K562 (cell line): Measurements from ENCODE around the gene ERC2. TPM values are rescaled to one million over a fixed set of nuclear protein-coding genes. Genes with fewer than 3 reads are reported as not detected.

Experiments
- ATAC-seq: fragments of 200-7000 bp; cut with Tn5 transposase; 3 replicates; pipeline ENCODE4 v1.9.1; 2020; ENCODE audit warnings: moderate library complexity
- BruUV-seq: library from RNA; stranded (reverse); fragments of 400-500 nt; replicated peaks from 2 replicates; lab custom pipeline; 2021; lab: Mats Ljungman, UMichigan
- CTCF ChIA-PET: fragments of 300-600 bp; formaldehyde crosslinking; extraction: SDS; loops from one replicate; lab custom pipeline; 2021; ENCODE audit warnings: low intra/inter-chr PET ratio; lab: Yijun Ruan, JAX
- POLR2A ChIA-PET: fragments of 300-600, 350-650 bp; sonication (Branson Sonifier 250); formaldehyde crosslinking; extraction: SDS; loops from one replicate; lab custom pipeline; 2021; ENCODE audit warnings: antibody characterized with exemption, inconsistent platforms; lab: Yijun Ruan, JAX
- DNase-seq, 4 experiments: peaks; one replicate each; pipeline versions ENCODE4 v3.0.0 to v3.0.0-alpha.2; 2011 to 2018; ENCODE audit warnings: low spot score in 3 of 4, mixed read lengths in 3 of 4; ENCODE audit errors: extremely low read depth in 1 of 4
- FAIRE-seq: peaks from 2 replicates; lab custom pipeline; 2011; peaks lifted over from hg19 to GRCh38; lab: Jason Lieb, UNC
- H2AFZ ChIP-seq: 2 replicates; pipeline ENCODE4 v1.6.0; 2011; ENCODE audit warnings: low read depth, low read length, control low read depth, inconsistent platforms
- H3K27ac ChIP-seq: fragments of 200-600 bp; 3 replicates; pipeline ENCODE4 v1.8.0; 2011; ENCODE audit warnings: low read depth, mild to moderate bottlenecking, control low read depth, inconsistent platforms, low read length, moderate library complexity, mixed read lengths; ENCODE audit errors: extremely low read depth
- H3K27me3 ChIP-seq, 2 experiments: fragments of 300-600 bp in 1 of 2; 2 replicates in 1 of 2; 3 replicates in 1 of 2; pipeline versions ENCODE4 v1.6.0 to v1.8.0; 2011; ENCODE audit warnings: inconsistent platforms in 2 of 2, low read length in 2 of 2, mild to moderate bottlenecking in 1 of 2, mixed read lengths in 1 of 2, moderate library complexity in 1 of 2; ENCODE audit not compliant: control insufficient read depth in 2 of 2, insufficient read depth in 2 of 2
- H3K36me3 ChIP-seq: fragments of 300-600 bp; 3 replicates; pipeline ENCODE4 v1.8.0; 2011; ENCODE audit warnings: mild to moderate bottlenecking, low read length, inconsistent platforms; ENCODE audit not compliant: control insufficient read depth, insufficient read depth
- H3K4me1 ChIP-seq, 2 experiments: fragments of 200-600 bp in 1 of 2; replicated peaks in 1 of 2; 2 replicates in 1 of 2; 3 replicates in 1 of 2; pipeline versions ENCODE4 v1.5.1 to v1.8.0; 2011; ENCODE audit warnings: inconsistent platforms in 2 of 2, low read length in 2 of 2, mild to moderate bottlenecking in 1 of 2, mixed read lengths in 1 of 2, moderate library complexity in 1 of 2; ENCODE audit not compliant: control insufficient read depth in 2 of 2, insufficient read depth in 2 of 2
- H3K4me2 ChIP-seq: 2 replicates; pipeline ENCODE4 v1.6.1; 2011; ENCODE audit warnings: low read length, control low read depth, inconsistent platforms, mixed read lengths; ENCODE audit not compliant: insufficient read depth
- H3K4me3 ChIP-seq: fragments of 200-600 bp; sonication (generic), shearing (Covaris generic); 2 replicates; pipeline ENCODE4 v1.5.1; 2016; ENCODE audit warnings: control low read depth, inconsistent platforms
- H3K79me2 ChIP-seq: fragments of 200-600 bp; 3 replicates; pipeline ENCODE4 v1.8.0; 2011; ENCODE audit warnings: low read length, inconsistent platforms; ENCODE audit not compliant: control insufficient read depth, insufficient read depth
- H3K9ac ChIP-seq, 2 experiments: 2 replicates each; pipeline versions ENCODE4 v1.6.0 to v1.6.1; 2011; ENCODE audit warnings: low read depth in 2 of 2, low read length in 2 of 2, control low read depth in 1 of 2, inconsistent platforms in 1 of 2, mild to moderate bottlenecking in 1 of 2, mixed read lengths in 1 of 2; ENCODE audit not compliant: insufficient read depth in 1 of 2
- H3K9me1 ChIP-seq: one replicate; pipeline ENCODE4 v1.6.0; 2011; ENCODE audit warnings: inconsistent platforms, mild to moderate bottlenecking, low read length, moderate library complexity; ENCODE audit not compliant: control insufficient read depth, insufficient read depth
- H3K9me3 ChIP-seq: replicated peaks from 2 replicates; pipeline ENCODE4 v1.5.1; 2011; ENCODE audit warnings: low read depth, low read length, inconsistent platforms; ENCODE audit not compliant: control insufficient read depth, insufficient read depth
- H4K20me1 ChIP-seq: replicated peaks from 2 replicates; pipeline ENCODE4 v1.6.1; 2011; ENCODE audit warnings: low read length, inconsistent platforms, mixed read lengths; ENCODE audit not compliant: control insufficient read depth, insufficient read depth
- CREB1 ChIP-seq, 2 experiments: sonication (generic) in 1 of 2; formaldehyde crosslinking in 1 of 2; IDR thresholded peaks; 2 replicates each; pipeline versions ENCODE4 v1.6.1 to v1.8.0; 2012 to 2022; ENCODE audit warnings: inconsistent platforms in 1 of 2, mild to moderate bottlenecking in 1 of 2, missing genetic modification reagents in 1 of 2, moderate library complexity in 1 of 2
- DDX20 ChIP-seq: fragments of 450-650 bp; IDR thresholded peaks from 2 replicates; pipeline ENCODE4 v1.6.1; 2016; ENCODE audit warnings: missing genetic modification characterization, low read depth, mild to moderate bottlenecking, missing compliant biosample characterization, moderate library complexity
- DIDO1 ChIP-seq: fragments of 450-650 bp; IDR thresholded peaks from 2 replicates; pipeline ENCODE4 v1.6.1; 2016; ENCODE audit warnings: low read depth, missing biosample characterization, missing genetic modification characterization
- E2F8 ChIP-seq: fragments of 450-650 bp; IDR thresholded peaks from 2 replicates; pipeline ENCODE4 v1.7.1; 2018; ENCODE audit warnings: mild to moderate bottlenecking, low read depth; ENCODE audit not compliant: partially characterized antibody
- FOXA1 ChIP-seq: fragments of 450-650 bp; IDR thresholded peaks from 2 replicates; pipeline ENCODE4 v1.6.1; 2016; ENCODE audit warnings: mild to moderate bottlenecking, borderline replicate concordance
- MCM7 ChIP-seq, 2 experiments: fragments of 450-650 bp; IDR thresholded peaks; 2 replicates each; pipeline ENCODE4 v1.6.1; 2016 to 2018
- MXD1 ChIP-seq: fragments of 250-450 bp; sonication (Bioruptor Pico); IDR thresholded peaks from 2 replicates; pipeline ENCODE4 v1.8.0; 2021; ENCODE audit warnings: borderline replicate concordance, mild to moderate bottlenecking, moderate library complexity; ENCODE audit not compliant: poor library complexity, severe bottlenecking
- NFE2 ChIP-seq: IDR thresholded peaks from 2 replicates; pipeline ENCODE4 v1.6.1; 2014; ENCODE audit warnings: antibody characterized with exemption, low read depth
- STAT5A ChIP-seq: IDR thresholded peaks from 2 replicates; pipeline ENCODE4 v1.6.1; 2012; ENCODE audit warnings: low read length, inconsistent platforms, borderline replicate concordance
- TBL1XR1 ChIP-seq, 2 experiments: IDR thresholded peaks; 2 replicates each; pipeline ENCODE4 v1.6.1; 2012; ENCODE audit warnings: improper control_type of control experiment in 2 of 2, low read length in 2 of 2, mild to moderate bottlenecking in 1 of 2
- WHSC1 ChIP-seq: IDR thresholded peaks from one replicate; pipeline ENCODE4 v1.6.1; 2012; ENCODE audit warnings: low read length, control low read depth, inconsistent platforms
- YY1 ChIP-seq, 3 experiments: IDR thresholded peaks; 2 replicates each; pipeline ENCODE4 v1.6.1; 2011; ENCODE audit warnings: low read length in 2 of 3, mild to moderate bottlenecking in 2 of 3, moderate library complexity in 2 of 3, borderline replicate concordance in 1 of 3, control low read depth in 1 of 3, low read depth in 1 of 3; ENCODE audit not compliant: insufficient read depth in 3 of 3, insufficient replicate concordance in 2 of 3, control insufficient read depth in 1 of 3, insufficient read length in 1 of 3; ENCODE audit errors: extremely low read depth in 1 of 3
- ZNF282 ChIP-seq: sonication (generic); formaldehyde crosslinking; IDR thresholded peaks from 2 replicates; pipeline ENCODE4 v1.8.1; 2023; ENCODE audit warnings: missing genetic modification reagents
- ZNF589 ChIP-seq: fragments of 200-800 bp; sonication (Bioruptor generic); IDR thresholded peaks from 2 replicates; pipeline ENCODE4 v1.6.1; 2016; ENCODE audit warnings: low read depth, missing genetic modification characterization, missing compliant biosample characterization
- ZNF609 ChIP-seq: sonication (generic); formaldehyde crosslinking; IDR thresholded peaks from 2 replicates; pipeline ENCODE4 v1.8.1; 2023; ENCODE audit warnings: missing genetic modification reagents, mild to moderate bottlenecking, borderline replicate concordance
- WGBS: fragments of 100-300 bp; shearing (Covaris generic); methylation state at CpG from one replicate; pipeline ENCODE4 v1.1.6; 2016; ENCODE audit warnings: low coverage, mixed read lengths; ENCODE audit not compliant: insufficient coverage; ENCODE audit errors: missing lambda C conversion rate; 5-methylcytosine and 5-hydroxymethylcytosine counted together
- in situ Hi-C: fragments of 300-500 bp; cut with MboI; formaldehyde crosslinking; loops from 4 replicates; pipeline ENCODE4 v1.15.0; 2018; ENCODE audit warnings: inconsistent platforms, mixed read lengths
- intact Hi-C: fragments of 100-400 bp; cut with micrococcal nuclease; formaldehyde crosslinking; loops from 2 replicates; pipeline ENCODE4 v1.14.2; 2022
- polyA plus RNA-seq, 8 experiments: library from polyadenylated mRNA; depleted of rRNA in 4 of 8; stranded (reverse) in 5 of 8; unstranded in 3 of 8; fragments of >200 nt; fragmentation: Nextera tagmentation in 2 of 8; fragmentation: Illumina TruSeq in 1 of 8; extraction: Ambion mirVana in 2 of 8; extraction: Trizol in 1 of 8; gene quantifications; 2 replicates each; pipeline versions ENCODE4 v1.2.1 to v1.2.3, GENCODE V29; 2011 to 2014; ENCODE audit warnings: inconsistent platforms in 1 of 8, missing spikeins in 1 of 8
- total RNA-seq, 7 experiments: library from RNA; depleted of rRNA in 6 of 7; stranded (reverse); fragments of >200 nt in 6 of 7; fragmentation: Illumina TruSeq in 2 of 7; extraction: Trizol in 2 of 7; gene quantifications; 2 replicates each; pipeline versions ENCODE4 v1.2.1 to v1.2.3, GENCODE V29; 2011 to 2021; ENCODE audit warnings: low replicate concordance in 1 of 7

The ERC2 gene
- total and polyA plus RNA-seq, 9 of the 15 experiments (the other 6 are each of a cell fraction or from before 2014, with no cell fraction given) = 0.04 to 0.18 (median 0.07) TPM; not detected in 2

GRCh38 chr3:55907616-55908015 is 560.7 kb downstream of the ERC2 start:
- H3K9ac ChIP-seq = no peak overlapping the region
- H3K79me2 ChIP-seq = no peaks in the 10 kb centered on the region
- ChIA-PET CTCF (no interaction called here), POLR2A (no interaction called here)
- no peaks in the 10 kb centered on the region for H3K9me3 ChIP-seq
- H3K4me1 ChIP-seq = no peaks in the 10 kb centered on the region
- no peaks in the 10 kb centered on the region for H3K9me1 ChIP-seq
- H3K4me2 ChIP-seq = no peak overlapping the region
- H3K27me3 ChIP-seq = no peaks in the 10 kb centered on the region
- FAIRE-seq = no peak
- DNase-seq = no peak
- no peaks in the 10 kb centered on the region for H4K20me1 ChIP-seq
- no peak overlapping the region for H3K4me3 ChIP-seq
- H2AFZ ChIP-seq = no peak overlapping the region
- WGBS = 0% methylated on average over 3 of the region's 3 CpGs
- no peak overlapping the region for H3K27ac ChIP-seq
- in situ Hi-C loops = no loop called here
- no peaks in the 10 kb centered on the region for H3K36me3 ChIP-seq
- intact Hi-C loops = no loop called here
- no TSS peak for BruUV-seq
- ATAC-seq = no peak
- TF ChIP-seq WHSC1 (no peak), TBL1XR1 (IDR thresholded peaks at IDR 0.05; ENCODE audit: low read length in 2 of 2) (no peak), MXD1 (no peak), NFE2 (no peak), ZNF609 (CRISPR knock-in tag) (no peak), MCM7 (IDR thresholded peaks at IDR 0.05) (no peak), DIDO1 (tag) (no peak), ZNF589 (CRISPR knock-in tag) (no peak), E2F8 (no peak), FOXA1 (no peak), STAT5A (no peak), CREB1 (IDR thresholded peaks at IDR 0.05) (no peak), CREB1 (CRISPR knock-in tag; IDR thresholded peaks at IDR 0.05) (no peak), ZNF282 (CRISPR knock-in tag) (no peak), DDX20 (tag) (no peak), YY1 (IDR thresholded peaks at IDR 0.05; ENCODE audit: borderline replicate concordance in 1 of 3, control insufficient read depth in 1 of 3, extremely low read depth in 1 of 3, insufficient read depth in 3 of 3, insufficient read length in 1 of 3, insufficient replicate concordance in 2 of 3, low read depth in 1 of 3, low read length in 2 of 3) (no peak)
